Gastrocnemius medialis (tissue), 4 donors: ENCODE data around the gene TRIM66. TPM values are rescaled to one million over a fixed set of nuclear protein-coding genes. Genes with fewer than 3 reads are reported as not detected.

ENCODE experiments used
- ATAC-seq, 2 donors: fragments of 150-250 bp; one replicate each; pipeline ENCODE4 v1.9.1; 2016
- DNase-seq, 2 donors: peaks; one replicate each; pipeline ENCODE4 v3.0.0-alpha.2; 2019
- H3K27ac ChIP-seq, 4 donors: fragments of 200-600 bp; sonication (generic); 1 replicate in 1 of 4; 2 replicates in 3 of 4; pipeline ENCODE4 v1.5.1; 2016 to 2018; ENCODE audit warnings: mild to moderate bottlenecking in 2 of 4, moderate library complexity in 1 of 4
- H3K27me3 ChIP-seq, 3 donors: fragments of 200-600 bp; sonication (generic) in 2 of 3; 1 replicate in 1 of 3; 2 replicates in 2 of 3; pipeline versions ENCODE4 v1.5.1 to v1.6.0; 2016 to 2019; ENCODE audit warnings: mild to moderate bottlenecking in 1 of 3, moderate library complexity in 1 of 3
- H3K36me3 ChIP-seq, 2 donors: fragments of 200-600 bp; sonication (generic) in 1 of 2; one replicate each; pipeline ENCODE4 v1.5.1; 2017 to 2018
- H3K4me1 ChIP-seq, 2 donors: fragments of 200-600 bp; sonication (generic) in 1 of 2; one replicate each; pipeline ENCODE4 v1.5.1; 2016 to 2017; ENCODE audit warnings: mild to moderate bottlenecking in 2 of 2
- H3K4me3 ChIP-seq, 4 donors: fragments of 200-600 bp; sonication (generic) in 3 of 4; 1 replicate in 1 of 4; 2 replicates in 3 of 4; pipeline ENCODE4 v1.5.1; 2016 to 2019; ENCODE audit warnings: mild to moderate bottlenecking in 2 of 4
- H3K9me3 ChIP-seq, 3 donors: fragments of 200-600 bp; sonication (generic) in 2 of 3; 1 replicate in 1 of 3; 2 replicates in 2 of 3; pipeline ENCODE4 v1.5.1; 2016 to 2019
- POLR2A ChIP-seq, 2 donors: fragments of 450-650 bp; IDR thresholded peaks; one replicate each; pipeline ENCODE4 v1.6.1; 2017; ENCODE audit warnings: antibody characterized with exemption in 2 of 2, mild to moderate bottlenecking in 2 of 2, moderate library complexity in 2 of 2
- in situ Hi-C, 4 donors: fragments of 200-750 bp; cut with MboI; loops; one replicate each; pipeline versions ENCODE4 v1.15.0 to v1.8.0; 2017; ENCODE audit warnings: low sequenced_read_pairs in 4 of 4
- intact Hi-C: fragments of 100-400 bp; cut with DNase I; formaldehyde crosslinking; loops from one replicate; pipeline ENCODE4 v1.15.1; 2023; ENCODE audit warnings: low total_unique reads
- total RNA-seq, 4 donors: library from RNA; depleted of rRNA; stranded (reverse); fragments of >200 nt; gene quantifications; one replicate each; pipeline versions ENCODE4 v1.1.0 to v1.2.3, GENCODE V29; 2016
- TF ChIP-seq, protein P1 (sequence below), 5 experiments: fragments of 450-650 bp in 3 of 5; fragments of 200-600 bp in 2 of 5; sonication (generic) in 2 of 5; IDR thresholded peaks in 4 of 5; conservative IDR thresholded peaks in 1 of 5; 1 replicate in 4 of 5; 2 replicates in 1 of 5; pipeline ENCODE4 v1.5.1; 2016 to 2019; ENCODE audit warnings: antibody characterized with exemption in 5 of 5, mild to moderate bottlenecking in 3 of 5, moderate library complexity in 3 of 5

Gene TRIM66
- total RNA-seq, 4 donors from 2014 or later: 0.55 to 6.5 (median 1.1) TPM

DNA sequence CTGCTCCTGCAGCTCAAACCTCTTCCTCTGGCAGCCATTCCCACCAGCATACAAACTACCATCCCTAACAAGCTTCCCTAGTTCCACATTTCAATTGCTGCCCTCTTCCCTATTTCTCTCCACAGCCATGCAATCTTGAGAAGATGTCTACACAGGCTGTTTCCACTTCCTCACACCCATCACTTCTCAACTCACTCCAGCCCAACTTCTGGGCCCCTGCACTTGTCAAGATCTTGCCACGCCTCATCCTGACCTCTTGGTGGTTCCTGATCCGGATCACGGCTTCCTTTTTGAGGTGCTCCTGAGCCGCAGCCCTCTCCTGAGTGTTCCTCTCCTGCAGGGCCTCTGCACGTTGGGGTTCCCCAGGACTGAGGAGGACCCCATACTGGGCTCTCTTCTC is 22.7 kb upstream of the TRIM66 start:
- Histone ChIP-seq H3K4me1 (peaks cover 34 to 37% of the 10 kb centered on the region in 2 donors), H3K9me3 (no peaks in the 10 kb centered on the region), H3K36me3 (no peaks in the 10 kb centered on the region), H3K27ac (no peak overlapping the region), H3K27me3 (no peaks in the 10 kb centered on the region), H3K4me3 (no peak overlapping the region)
- no peak for DNase-seq
- intact Hi-C loops: no loop called here
- TF ChIP-seq, protein P1, sequence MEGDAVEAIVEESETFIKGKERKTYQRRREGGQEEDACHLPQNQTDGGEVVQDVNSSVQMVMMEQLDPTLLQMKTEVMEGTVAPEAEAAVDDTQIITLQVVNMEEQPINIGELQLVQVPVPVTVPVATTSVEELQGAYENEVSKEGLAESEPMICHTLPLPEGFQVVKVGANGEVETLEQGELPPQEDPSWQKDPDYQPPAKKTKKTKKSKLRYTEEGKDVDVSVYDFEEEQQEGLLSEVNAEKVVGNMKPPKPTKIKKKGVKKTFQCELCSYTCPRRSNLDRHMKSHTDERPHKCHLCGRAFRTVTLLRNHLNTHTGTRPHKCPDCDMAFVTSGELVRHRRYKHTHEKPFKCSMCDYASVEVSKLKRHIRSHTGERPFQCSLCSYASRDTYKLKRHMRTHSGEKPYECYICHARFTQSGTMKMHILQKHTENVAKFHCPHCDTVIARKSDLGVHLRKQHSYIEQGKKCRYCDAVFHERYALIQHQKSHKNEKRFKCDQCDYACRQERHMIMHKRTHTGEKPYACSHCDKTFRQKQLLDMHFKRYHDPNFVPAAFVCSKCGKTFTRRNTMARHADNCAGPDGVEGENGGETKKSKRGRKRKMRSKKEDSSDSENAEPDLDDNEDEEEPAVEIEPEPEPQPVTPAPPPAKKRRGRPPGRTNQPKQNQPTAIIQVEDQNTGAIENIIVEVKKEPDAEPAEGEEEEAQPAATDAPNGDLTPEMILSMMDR (IDR thresholded peaks at IDR 0.05 in 4 of 5, conservative IDR thresholded peaks at IDR 0.05 in 1 of 5): no peak
- TF ChIP-seq POLR2A (IDR thresholded peaks at IDR 0.05): no peak
- in situ Hi-C loops: no loop called here
- ATAC-seq: no peak

DNA sequence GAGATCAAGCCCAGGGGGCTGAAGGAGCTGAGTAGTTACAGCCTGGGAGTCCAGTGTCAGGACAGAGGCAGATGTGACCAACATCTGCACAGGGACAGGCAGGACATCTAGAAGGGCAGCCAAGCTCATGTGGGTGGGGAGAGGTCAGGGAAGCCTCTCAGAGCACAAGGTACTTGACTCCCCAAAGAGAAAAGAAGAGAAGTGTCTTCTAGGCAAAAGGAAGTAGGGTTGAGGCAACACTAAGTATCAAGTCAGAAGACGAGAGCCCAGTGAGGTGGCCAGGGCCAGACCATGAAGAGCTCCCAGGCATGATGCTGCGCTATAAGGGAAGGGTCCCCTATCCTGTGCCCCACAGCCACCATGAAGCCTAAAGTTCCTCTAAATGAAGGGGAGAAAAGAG is 21.7 kb upstream of the TRIM66 start:
- no peaks in the 10 kb centered on the region for H3K36me3 ChIP-seq
- no peak for DNase-seq
- no peak overlapping the region for H3K4me3 ChIP-seq
- in situ Hi-C loops: no loop called here
- no peak overlapping the region for H3K27ac ChIP-seq
- intact Hi-C loops: no loop called here
- no peaks in the 10 kb centered on the region for H3K9me3 ChIP-seq
- TF ChIP-seq, protein P1 (IDR thresholded peaks at IDR 0.05 in 4 of 5, conservative IDR thresholded peaks at IDR 0.05 in 1 of 5): no peak
- no peak for TF ChIP-seq POLR2A (IDR thresholded peaks at IDR 0.05)
- H3K27me3 ChIP-seq: no peaks in the 10 kb centered on the region
- ATAC-seq: no peak
- H3K4me1 ChIP-seq: peaks cover 30 to 37% of the 10 kb centered on the region in 2 donors

DNA sequence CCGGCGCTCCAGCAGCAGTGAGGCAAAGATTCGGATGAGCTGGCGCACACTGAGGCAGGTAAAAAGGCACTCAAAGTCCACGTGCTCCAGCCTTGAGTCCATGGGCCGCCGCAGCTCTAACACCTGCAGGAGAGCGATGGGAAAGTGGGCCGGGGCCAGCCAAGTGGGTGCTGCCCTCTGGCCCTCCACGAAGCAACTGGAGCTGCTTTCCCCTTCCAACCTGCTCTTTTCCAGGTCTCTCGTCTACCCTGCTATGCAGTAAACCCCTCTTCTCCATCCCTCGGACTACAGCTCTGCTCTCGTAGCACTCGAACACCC is 20.1 kb upstream of the TRIM66 start:
- TF ChIP-seq, protein P1 (IDR thresholded peaks at IDR 0.05 in 4 of 5, conservative IDR thresholded peaks at IDR 0.05 in 1 of 5): no peak
- no peak for TF ChIP-seq POLR2A (IDR thresholded peaks at IDR 0.05)
- Histone ChIP-seq H3K4me1 (peaks cover 14 to 21% of the 10 kb centered on the region in 2 donors), H3K27ac (no peak overlapping the region), H3K27me3 (no peaks in the 10 kb centered on the region), H3K9me3 (no peaks in the 10 kb centered on the region), H3K36me3 (peaks cover 0 to 1% of the 10 kb centered on the region in 2 donors), H3K4me3 (no peak overlapping the region)
- intact Hi-C loops: no loop called here
- ATAC-seq (no peak), DNase-seq (peak in 1 of 2 donors; percentile 9)
- in situ Hi-C loops: no loop called here

DNA sequence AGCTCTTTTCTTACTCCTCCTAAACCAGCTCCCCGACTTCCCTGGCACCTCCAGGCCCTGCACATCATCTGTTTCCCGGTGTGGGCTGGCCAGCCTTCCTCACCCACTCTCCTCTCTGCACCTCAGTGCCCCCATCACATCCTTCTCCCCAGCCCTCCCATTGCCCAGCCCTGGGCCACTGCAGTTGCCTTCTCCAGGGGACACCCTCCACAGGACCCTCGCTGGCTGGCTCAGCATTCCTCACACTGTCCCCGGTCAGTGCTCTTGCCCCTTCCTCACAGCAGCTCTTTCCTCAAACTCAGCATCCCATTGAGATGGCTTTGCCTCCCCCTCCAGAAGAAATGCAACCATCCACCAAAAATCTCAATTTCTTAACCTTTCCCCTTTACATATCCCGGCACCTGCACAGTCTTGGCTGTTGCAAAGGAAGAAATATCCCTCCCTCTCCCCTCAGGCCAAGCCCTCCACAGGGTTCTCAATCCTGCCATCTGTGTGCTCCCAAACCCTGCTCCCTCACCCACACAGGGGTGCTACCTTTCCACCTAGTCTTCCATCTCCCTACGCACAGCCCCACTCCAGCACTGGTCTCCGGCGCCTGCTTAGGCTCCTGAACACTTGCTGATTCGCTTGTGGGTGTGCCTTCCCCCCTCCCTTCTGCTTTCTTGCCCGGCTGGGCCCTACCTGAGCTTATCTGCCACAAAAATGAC is 19.6 kb upstream of the TRIM66 start:
- H3K36me3 ChIP-seq: peaks cover 0 to 6% of the 10 kb centered on the region in 2 donors
- no peaks in the 10 kb centered on the region for H3K9me3 ChIP-seq
- ATAC-seq (no peak), DNase-seq (no peak)
- peaks cover 9 to 16% of the 10 kb centered on the region in 2 donors for H3K4me1 ChIP-seq
- no peak for TF ChIP-seq POLR2A (IDR thresholded peaks at IDR 0.05)
- TF ChIP-seq, protein P1 (IDR thresholded peaks at IDR 0.05 in 4 of 5, conservative IDR thresholded peaks at IDR 0.05 in 1 of 5): no peak
- H3K4me3 ChIP-seq: no peak overlapping the region
- in situ Hi-C loops: no loop called here
- intact Hi-C loops: no loop called here
- no peak overlapping the region for H3K27ac ChIP-seq
- H3K27me3 ChIP-seq: no peaks in the 10 kb centered on the region
